Naive B cell (primary cell): ENCODE data around the gene GSG1. TPM values are rescaled to one million over a fixed set of nuclear protein-coding genes. Genes with fewer than 3 reads are reported as not detected.

ENCODE experiments used
- polyA plus RNA-seq, 6 donors: library from polyadenylated mRNA; unstranded; fragments of 300-500 nt; fragmentation: Illumina TruSeq; gene quantifications; one replicate each; pipeline ENCODE4 v1.2.3, GENCODE V29; 2021; ENCODE audit warnings: low read depth in 6 of 6

GSG1 gene
- polyA plus RNA-seq, 6 donors from 2014 or later, result 0.11 to 0.16 TPM; not detected in 4

Other genes starting within 250 kb of the GSG1 start
- gene GPRC5A, start 212.1 kb downstream of the GSG1 start, polyA plus RNA-seq, result not detected
- under 1 TPM in 1 of 6 donors, not detected in 5; 0.32 TPM for gene GPRC5D, start 151.5 kb downstream of the GSG1 start, polyA plus RNA-seq
- gene HEBP1, start 103.4 kb downstream of the GSG1 start, polyA plus RNA-seq, result 10 to 100 TPM; 20.2 to 37.3 (median 23.4) TPM
- gene FAM234B, start 59.3 kb downstream of the GSG1 start, polyA plus RNA-seq, result 1 to 10 TPM; 2.0 to 8.9 (median 6.2) TPM
- under 1 TPM in 1 of 6 donors, not detected in 5; 0.96 TPM for gene EMP1, start 93.1 kb upstream of the GSG1 start, polyA plus RNA-seq